Measurements from ENCODE around the gene SLC35A3.
"Not testable (repeated sequence)": the region's sequence is repeated elsewhere in the genome, so short reads cannot be mapped to it uniquely, and the experiment has no call there.

Gene SLC35A3

DNA sequence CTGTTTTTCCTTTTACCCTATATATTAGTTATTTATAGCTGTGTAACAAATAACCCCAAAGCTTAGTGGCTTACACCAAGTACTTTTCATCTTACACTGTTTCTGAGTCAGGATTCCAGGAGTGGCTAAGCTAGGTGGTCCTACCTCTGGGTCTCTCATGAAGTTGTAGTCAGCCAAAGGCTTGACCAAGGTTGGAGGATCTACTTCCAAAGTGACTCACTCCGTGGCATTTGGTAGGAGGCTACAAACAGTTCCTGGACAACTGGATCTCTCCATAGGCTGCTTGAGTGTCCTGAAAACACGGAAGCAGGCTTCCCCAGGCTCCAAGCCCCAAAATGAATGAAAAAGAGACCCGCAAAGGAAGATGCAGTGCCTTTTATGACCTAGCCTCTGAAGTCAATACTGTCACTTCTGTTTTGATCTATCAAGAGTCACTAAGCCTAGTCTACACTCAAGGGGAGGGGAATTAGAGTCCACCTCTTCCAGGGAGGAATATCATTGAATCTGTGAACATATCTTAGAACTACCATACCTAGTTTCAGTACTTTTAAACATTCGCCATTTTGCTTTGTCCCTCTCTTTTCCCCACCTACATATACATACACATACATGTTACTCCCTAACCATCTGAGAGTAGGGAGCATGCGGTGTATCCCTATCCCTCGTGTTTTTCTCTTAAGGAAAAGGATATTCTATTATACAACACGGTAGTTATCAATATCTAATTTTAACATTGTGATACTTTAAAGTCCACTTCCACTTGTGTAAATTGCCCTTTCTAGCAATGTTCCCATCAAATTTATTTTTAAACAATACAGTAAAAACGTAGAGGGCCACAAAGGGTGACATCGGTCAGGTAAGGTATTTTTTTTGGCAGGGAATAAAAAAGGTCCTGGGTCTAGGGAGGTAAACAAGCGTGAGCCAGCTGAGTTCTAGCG is 67.2 kb downstream of the SLC35A3 start:
- DNase-seq: peak; percentile 13

GRCh38 chr1:100037656-100037926 is 67.8 kb downstream of the SLC35A3 start:
- DNase-seq: no peak

GRCh38 chr1:100037927-100038659 is 68.3 kb downstream of the SLC35A3 start:
- DNase-seq: peak; percentile 78

- peak; percentile 31 for DNase-seq
Observed at GRCh38 chr1:100038660-100039287, 69.0 kb downstream of the SLC35A3 start.

DNA sequence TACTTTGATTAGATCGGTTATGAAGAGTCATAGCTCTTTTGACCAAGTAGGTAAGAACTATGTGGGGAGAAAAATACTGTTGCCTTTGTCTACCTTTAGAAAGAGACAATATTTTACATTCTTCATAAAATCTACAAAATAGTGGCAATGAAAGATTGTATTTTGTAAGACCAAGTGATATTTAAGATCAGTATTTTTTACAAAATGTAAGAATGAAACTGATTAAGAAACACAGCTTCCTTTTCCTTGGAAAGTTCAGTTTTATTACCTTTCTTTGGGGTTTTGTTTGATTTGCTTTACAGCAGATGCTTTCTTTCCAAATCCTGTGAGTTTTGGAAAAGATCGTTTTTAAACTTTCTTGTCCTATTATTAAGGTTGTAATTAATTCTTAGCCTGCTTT is 69.8 kb downstream of the SLC35A3 start:
- DNase-seq: no peak

DNA sequence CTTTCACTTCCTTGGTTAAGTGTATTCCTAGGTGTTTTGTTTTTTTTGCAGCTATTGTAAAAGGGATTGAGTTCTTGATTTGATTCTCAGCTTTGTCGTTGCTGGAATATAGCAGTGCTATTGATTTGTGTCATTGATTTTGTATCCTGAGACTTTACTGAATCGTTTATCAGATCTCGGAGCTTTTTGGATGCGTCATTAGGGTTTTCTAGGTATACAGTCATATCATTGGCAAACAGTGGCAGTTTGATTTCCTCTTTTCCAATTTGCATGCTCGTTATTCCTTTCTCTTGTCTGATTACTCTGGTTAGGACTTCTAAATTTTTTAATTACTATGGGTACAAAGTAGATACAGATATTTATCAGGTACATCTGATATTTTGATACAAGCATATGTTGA is 75.4 kb downstream of the SLC35A3 start:
- DNase-seq: no peak

DNA sequence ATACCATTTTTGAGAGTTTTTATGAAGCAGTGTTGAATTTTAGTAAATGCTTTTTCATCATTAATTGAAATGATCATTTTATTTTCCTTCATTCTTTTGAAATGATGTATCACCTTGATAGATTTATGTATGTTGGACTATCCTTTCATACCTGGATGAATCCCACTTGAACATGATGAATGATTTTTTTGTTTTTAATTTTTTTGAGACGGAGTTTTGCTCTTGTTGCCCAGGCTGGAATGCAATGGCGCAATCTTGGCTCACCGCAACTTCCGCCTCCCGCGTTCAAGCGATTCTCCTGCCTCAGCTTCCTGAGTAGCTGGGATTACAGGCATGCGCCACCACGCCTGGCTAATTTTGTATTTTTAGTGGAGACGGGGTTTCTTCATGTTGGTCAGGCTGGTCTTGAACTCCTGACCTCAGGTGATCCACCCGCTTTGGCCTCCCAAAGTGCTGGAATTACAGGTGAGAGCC is 77.5 kb downstream of the SLC35A3 start:
- DNase-seq: not testable (repeated sequence)

DNA sequence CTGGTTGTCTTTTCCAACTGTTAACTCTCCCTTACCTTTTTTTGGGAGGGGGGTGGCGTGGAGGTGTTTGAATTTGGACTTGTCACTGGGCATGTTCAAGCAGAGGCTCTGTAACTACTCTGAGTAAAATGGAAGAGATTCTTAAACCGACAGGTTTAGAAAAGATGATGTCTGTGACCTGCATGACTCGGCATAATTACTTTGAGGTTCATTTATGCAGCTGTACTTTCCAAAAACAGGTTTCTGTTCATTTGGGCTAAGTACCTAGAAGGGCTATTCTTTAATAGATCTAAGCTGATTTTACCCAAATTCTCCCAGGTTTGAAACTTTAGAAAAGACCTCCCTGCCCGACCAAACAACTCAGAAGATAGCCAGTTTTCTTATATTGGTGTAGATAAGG is 80.3 kb downstream of the SLC35A3 start:
- no peak for DNase-seq

DNA sequence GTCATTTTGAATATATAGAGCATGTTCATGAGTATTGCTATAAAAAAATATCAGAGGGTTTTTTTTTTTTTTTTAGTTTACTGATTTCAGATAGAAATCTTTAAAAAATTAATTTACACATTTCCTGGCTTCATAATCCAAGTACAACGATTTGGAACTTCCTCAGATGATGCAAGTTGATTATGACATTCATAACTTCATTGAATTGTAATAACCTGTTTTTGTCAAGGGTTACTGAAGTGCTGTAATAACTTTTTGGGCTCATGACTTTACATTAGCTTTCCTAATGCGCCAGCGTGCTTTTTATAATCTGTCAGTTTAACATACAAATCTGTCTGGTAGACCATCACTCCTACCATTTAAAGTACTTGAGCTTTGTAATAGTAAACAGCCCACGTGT is 81.6 kb downstream of the SLC35A3 start:
- DNase-seq: no peak

- DNase-seq: no peak
Observed at GRCh38 chr1:100051893-100052292, 82.1 kb downstream of the SLC35A3 start.

DNA sequence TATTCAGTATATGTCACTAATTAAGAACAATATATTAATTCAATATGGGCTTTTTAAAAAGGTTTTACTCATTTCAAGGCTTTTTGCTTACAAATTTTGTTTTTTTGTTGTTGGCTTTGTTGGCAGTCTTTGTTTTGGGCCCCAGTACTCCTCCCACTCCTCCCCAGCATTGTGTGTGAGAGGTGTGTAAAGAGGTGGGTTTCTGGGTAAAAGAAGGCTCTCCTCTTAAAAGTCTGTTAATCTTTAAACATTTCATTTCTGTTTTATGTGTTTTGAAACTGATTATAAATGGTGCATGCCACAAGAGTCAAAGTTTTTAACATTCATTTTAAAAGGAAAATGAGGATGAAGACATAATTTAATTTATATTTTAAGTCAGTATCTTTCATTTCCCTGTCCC is 83.3 kb downstream of the SLC35A3 start:
- no peak for DNase-seq

GRCh38 chr1:100053727-100054126 is 83.9 kb downstream of the SLC35A3 start:
- no peak for DNase-seq

DNA sequence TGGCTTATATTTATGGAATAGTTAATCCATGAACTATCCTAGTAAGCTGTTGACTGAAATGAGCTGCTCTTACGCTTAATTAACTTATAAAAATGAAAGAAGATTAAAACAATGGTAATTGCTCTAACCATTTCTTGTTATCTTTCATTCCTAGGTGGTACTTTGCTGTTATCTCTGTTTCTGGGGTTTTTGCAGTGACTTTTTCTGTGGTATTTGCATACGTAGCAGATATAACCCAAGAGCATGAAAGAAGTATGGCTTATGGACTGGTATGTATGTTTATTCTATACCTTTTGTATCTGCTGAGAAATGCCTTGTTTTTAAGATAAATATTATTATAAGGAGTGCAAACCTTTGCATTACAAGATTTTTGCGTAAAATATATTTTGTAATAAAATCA is 91.9 kb downstream of the SLC35A3 start:
- no peak for DNase-seq

DNA sequence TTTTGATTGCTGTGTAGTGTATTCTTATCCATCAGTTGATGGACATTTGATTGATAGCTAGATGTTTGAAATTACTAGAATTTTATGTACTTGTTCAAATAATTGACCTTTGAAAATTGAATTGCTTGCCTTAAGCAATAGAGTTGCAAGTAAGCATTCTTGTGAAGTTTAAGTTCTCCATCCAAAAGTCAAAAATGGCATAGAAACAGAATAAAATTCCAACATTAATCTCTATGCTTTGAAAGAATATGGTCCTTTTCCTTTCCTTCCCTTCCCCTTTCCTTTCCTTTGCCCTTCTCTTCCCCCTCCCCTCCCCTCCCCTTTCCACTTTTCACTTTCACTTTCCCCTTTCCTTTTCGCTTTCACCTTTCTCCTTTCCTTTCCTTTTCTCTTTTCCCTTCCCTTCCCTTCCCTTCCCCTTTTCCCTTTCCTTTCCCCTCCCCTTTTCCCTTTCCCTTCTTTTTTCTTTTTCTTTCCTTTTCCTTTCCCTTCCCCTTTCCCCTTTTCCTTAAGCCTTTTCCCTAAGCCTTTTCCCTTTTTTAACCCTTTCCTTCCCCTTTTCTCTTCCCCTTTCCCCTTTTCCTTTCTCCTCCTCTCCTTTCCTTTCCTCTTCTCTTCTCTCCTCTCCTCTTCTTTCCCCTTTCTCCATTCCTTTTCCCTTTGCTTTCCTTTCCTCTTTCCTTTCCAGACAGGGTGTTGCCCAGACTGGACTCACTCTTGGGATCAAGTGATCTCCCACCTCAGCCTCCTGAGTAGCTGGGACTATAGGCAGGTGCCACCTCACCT is 95.6 kb downstream of the SLC35A3 start:
- no peak for DNase-seq

GRCh38 chr1:100065969-100066227 is 96.1 kb downstream of the SLC35A3 start:
- DNase-seq: no peak

DNA sequence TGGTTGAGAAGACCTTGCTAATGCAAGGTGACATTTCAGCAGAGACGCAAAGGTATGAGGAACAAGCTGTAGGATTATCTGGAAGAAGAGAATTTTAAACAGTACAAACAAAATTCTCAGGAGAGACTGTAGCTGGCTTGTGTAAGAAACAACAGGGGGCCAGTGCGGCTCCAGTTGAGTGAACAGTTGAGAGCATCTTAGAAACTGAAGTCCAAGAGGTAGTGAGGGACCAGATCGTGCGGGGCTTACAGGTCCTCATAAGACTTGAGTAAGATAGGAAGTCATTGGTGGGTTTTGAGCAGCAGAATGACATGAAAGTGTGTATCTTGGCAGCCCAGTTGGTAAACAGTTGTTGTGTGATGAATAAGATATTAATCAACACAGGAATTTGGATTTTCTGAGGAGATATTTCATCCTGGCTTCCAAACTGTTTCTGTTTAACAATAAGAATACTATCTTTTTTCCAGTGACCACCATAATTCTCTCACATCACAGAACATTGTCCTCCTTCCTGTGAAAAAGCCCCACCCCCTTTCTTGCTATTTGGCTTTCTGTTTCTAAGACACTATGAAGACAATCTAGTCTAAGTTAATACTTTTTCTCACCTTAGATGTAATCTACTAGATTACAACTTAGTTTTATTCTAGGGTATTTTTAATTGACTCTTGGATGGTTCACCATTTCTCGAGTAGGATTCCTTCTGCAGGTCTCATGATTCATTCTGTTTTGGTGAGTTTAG is 100.6 kb downstream of the SLC35A3 start:
- no peak for DNase-seq

- no peak for DNase-seq
Observed at GRCh38 chr1:100073531-100073930, 103.7 kb downstream of the SLC35A3 start.

GRCh38 chr1:100074604-100075395 is 105.0 kb downstream of the SLC35A3 start:
- DNase-seq: no peak

- no peak for DNase-seq
Observed at GRCh38 chr1:100075773-100076172, 106.0 kb downstream of the SLC35A3 start.

DNA sequence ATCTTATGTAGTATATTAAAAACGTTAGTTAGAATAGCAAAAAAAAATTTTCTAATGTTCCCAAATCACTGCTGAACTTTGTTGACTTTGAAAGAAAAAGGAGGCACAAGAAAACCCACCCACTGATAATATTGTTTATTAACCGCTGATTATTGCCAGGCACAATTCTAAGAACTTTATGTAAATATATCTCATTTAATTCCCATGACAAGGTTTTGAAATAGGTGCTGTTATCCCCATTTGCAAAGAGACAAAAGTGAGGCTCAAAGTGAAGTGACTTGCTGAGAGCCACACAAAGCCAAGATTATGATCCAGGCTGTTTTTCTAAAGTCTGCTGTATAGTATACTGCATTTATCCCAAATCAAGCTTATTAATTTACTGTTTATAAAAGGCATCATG is 106.5 kb downstream of the SLC35A3 start:
- no peak for DNase-seq

- no peak for DNase-seq
Observed at GRCh38 chr1:100076744-100077143, 106.9 kb downstream of the SLC35A3 start.

GRCh38 chr1:100077531-100077930 is 107.7 kb downstream of the SLC35A3 start:
- no peak for DNase-seq
